ENCODE measurements around the gene BCL11B.

BCL11B gene

GRCh38 chr14:99181241-99181640 is 90.8 kb downstream of the BCL11B start:
- peaks cover 0 to 10% of the 10 kb centered on the region in 2 experiments for H3K4me1 ChIP-seq (ENCODE audit: control insufficient read depth in 1 of 2, insufficient read depth in 1 of 2, low read depth in 1 of 2, low read length in 1 of 2)
- H3K36me3 ChIP-seq: no peaks in the 10 kb centered on the region
- no peaks in the 10 kb centered on the region for H3K27me3 ChIP-seq
- H3K9me3 ChIP-seq: no peaks in the 10 kb centered on the region
- H3K27ac ChIP-seq: no peak overlapping the region
- no peak overlapping the region for H3K4me3 ChIP-seq (ENCODE audit: low read depth in 1 of 2, low read length in 1 of 2)
- TF ChIP-seq, protein P1, sequence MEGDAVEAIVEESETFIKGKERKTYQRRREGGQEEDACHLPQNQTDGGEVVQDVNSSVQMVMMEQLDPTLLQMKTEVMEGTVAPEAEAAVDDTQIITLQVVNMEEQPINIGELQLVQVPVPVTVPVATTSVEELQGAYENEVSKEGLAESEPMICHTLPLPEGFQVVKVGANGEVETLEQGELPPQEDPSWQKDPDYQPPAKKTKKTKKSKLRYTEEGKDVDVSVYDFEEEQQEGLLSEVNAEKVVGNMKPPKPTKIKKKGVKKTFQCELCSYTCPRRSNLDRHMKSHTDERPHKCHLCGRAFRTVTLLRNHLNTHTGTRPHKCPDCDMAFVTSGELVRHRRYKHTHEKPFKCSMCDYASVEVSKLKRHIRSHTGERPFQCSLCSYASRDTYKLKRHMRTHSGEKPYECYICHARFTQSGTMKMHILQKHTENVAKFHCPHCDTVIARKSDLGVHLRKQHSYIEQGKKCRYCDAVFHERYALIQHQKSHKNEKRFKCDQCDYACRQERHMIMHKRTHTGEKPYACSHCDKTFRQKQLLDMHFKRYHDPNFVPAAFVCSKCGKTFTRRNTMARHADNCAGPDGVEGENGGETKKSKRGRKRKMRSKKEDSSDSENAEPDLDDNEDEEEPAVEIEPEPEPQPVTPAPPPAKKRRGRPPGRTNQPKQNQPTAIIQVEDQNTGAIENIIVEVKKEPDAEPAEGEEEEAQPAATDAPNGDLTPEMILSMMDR (IDR thresholded peaks at IDR 0.05): no peak

- H3K27ac ChIP-seq: no peak overlapping the region
- TF ChIP-seq, protein P1 (IDR thresholded peaks at IDR 0.05): no peak
- no peaks in the 10 kb centered on the region for H3K36me3 ChIP-seq
- H3K4me1 ChIP-seq (ENCODE audit: control insufficient read depth in 1 of 2, insufficient read depth in 1 of 2, low read depth in 1 of 2, low read length in 1 of 2): peaks cover 0 to 10% of the 10 kb centered on the region in 2 experiments
- no peak overlapping the region for H3K4me3 ChIP-seq (ENCODE audit: low read depth in 1 of 2, low read length in 1 of 2)
- H3K27me3 ChIP-seq: no peaks in the 10 kb centered on the region
- H3K9me3 ChIP-seq: no peaks in the 10 kb centered on the region
These were observed 92.1 kb downstream of the BCL11B start for GRCh38 chr14:99179946-99180345.

GRCh38 chr14:99179506-99179905 is 92.5 kb downstream of the BCL11B start:
- TF ChIP-seq, protein P1 (IDR thresholded peaks at IDR 0.05): no peak
- Histone ChIP-seq H3K36me3 (no peaks in the 10 kb centered on the region), H3K27me3 (no peaks in the 10 kb centered on the region), H3K9me3 (no peaks in the 10 kb centered on the region), H3K4me1 (ENCODE audit: control insufficient read depth in 1 of 2, insufficient read depth in 1 of 2, low read depth in 1 of 2, low read length in 1 of 2) (peaks cover 0 to 10% of the 10 kb centered on the region in 2 experiments), H3K4me3 (ENCODE audit: low read depth in 1 of 2, low read length in 1 of 2) (no peak overlapping the region), H3K27ac (no peak overlapping the region)

- H3K4me3 ChIP-seq (ENCODE audit: low read depth in 1 of 2, low read length in 1 of 2): no peak overlapping the region
- no peaks in the 10 kb centered on the region for H3K27me3 ChIP-seq
- no peaks in the 10 kb centered on the region for H3K9me3 ChIP-seq
- TF ChIP-seq, protein P1 (IDR thresholded peaks at IDR 0.05): no peak
- no peak overlapping the region for H3K27ac ChIP-seq
- no peaks in the 10 kb centered on the region for H3K36me3 ChIP-seq
- peaks cover 0 to 10% of the 10 kb centered on the region in 2 experiments for H3K4me1 ChIP-seq (ENCODE audit: control insufficient read depth in 1 of 2, insufficient read depth in 1 of 2, low read depth in 1 of 2, low read length in 1 of 2)
These were observed 93.8 kb downstream of the BCL11B start for GRCh38 chr14:99177886-99178835.

- Histone ChIP-seq H3K4me3 (ENCODE audit: low read depth in 1 of 2, low read length in 1 of 2) (no peak overlapping the region), H3K27ac (no peak overlapping the region), H3K4me1 (ENCODE audit: control insufficient read depth in 1 of 2, insufficient read depth in 1 of 2, low read depth in 1 of 2, low read length in 1 of 2) (peaks cover 0 to 10% of the 10 kb centered on the region in 2 experiments), H3K9me3 (no peaks in the 10 kb centered on the region), H3K36me3 (no peaks in the 10 kb centered on the region), H3K27me3 (peaks cover 1% of the 10 kb centered on the region)
- TF ChIP-seq, protein P1 (IDR thresholded peaks at IDR 0.05): no peak
These were observed 94.8 kb downstream of the BCL11B start for GRCh38 chr14:99177046-99177655.

Data from neutrophil (primary cell).